PC-9 (cell line): ENCODE measurements around the gene SDK2.

Experiments used
- CTCF ChIP-seq: fragments of 200-600 bp; sonication (generic); conservative IDR thresholded peaks from 2 replicates; pipeline ENCODE4 v1.6.1; 2017; ENCODE audit warnings: mixed run types, antibody characterized with exemption, mild to moderate bottlenecking, moderate library complexity
- EZH2 ChIP-seq: fragments of 200-600 bp; sonication (generic); IDR thresholded peaks from 2 replicates; pipeline ENCODE4 v1.8.0; 2017; ENCODE audit warnings: antibody characterized with exemption, low read depth

DNA sequence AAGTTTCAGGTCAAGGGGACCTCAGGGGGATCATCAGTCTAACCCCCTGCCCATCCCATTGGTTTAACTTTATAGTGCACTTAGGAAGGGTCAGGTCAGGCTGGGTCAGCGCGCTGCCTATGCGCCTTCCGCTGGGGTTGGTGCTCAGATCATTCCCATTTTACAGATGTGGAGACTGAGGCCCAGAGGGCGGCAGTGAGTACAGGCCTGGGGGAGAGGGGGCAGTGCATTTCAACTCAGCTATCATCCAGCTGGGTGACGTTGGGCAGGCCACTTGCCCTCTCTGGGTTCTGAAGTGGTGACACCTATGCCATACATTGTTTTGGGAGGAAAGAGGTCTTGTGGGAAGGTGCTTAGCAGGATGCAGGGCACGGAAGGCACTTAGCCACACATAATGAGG is 204.6 kb downstream of the SDK2 start:
- no peak for TF ChIP-seq EZH2
- no peak for TF ChIP-seq CTCF
